ENCODE data around the gene CTTN.

Gene CTTN

DNA sequence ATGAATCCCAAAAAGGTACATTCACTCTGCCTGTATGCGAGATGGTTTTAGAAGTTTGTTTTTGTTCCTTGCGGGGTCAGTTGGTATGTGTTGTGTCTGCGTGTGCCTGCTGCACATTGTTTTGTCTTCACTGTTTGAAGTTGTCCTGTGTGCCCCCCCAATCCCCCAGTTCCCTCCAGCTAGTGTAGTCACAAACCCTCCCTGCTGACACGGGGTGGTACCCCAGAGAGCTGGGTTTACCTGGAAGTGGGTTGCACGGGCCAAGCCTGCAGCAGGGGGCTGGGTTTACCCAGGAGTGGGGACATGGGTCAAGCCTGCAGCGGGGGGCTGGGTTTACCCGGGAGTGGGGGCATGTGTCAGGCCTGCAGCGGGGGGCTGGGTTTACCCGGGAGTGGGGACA is 22.2 kb downstream of the CTTN start:
- TF ChIP-seq GATA1 (IDR thresholded peaks at IDR 0.05; ENCODE audit: low read depth, low read length), result no peak
- no peak for DNase-seq

GRCh38 chr11:70421123-70421522 is 22.8 kb downstream of the CTTN start:
- peak in 1 of 2 experiments; percentile 12 for DNase-seq

GRCh38 chr11:70422692-70423522 is 24.6 kb downstream of the CTTN start:
- no peak for DNase-seq
- TF ChIP-seq GATA1 (IDR thresholded peaks at IDR 0.05; ENCODE audit: low read depth, low read length) (no peak), POLR2A (IDR thresholded peaks at IDR 0.05; ENCODE audit: low read length) (no peak)

More at GRCh38 chr11:70421123-70421522, 22.8 kb downstream of the CTTN start:
- TF ChIP-seq GATA1 (IDR thresholded peaks at IDR 0.05; ENCODE audit: low read depth, low read length), result no peak
- TF ChIP-seq POLR2A (IDR thresholded peaks at IDR 0.05; ENCODE audit: low read length), result no peak

GRCh38 chr11:70423523-70424505 is 25.5 kb downstream of the CTTN start:
- no peak for TF ChIP-seq POLR2A (IDR thresholded peaks at IDR 0.05; ENCODE audit: low read length)
- no peak for TF ChIP-seq GATA1 (IDR thresholded peaks at IDR 0.05; ENCODE audit: low read depth, low read length)
- DNase-seq, result peak; percentile 51 to 67

DNA sequence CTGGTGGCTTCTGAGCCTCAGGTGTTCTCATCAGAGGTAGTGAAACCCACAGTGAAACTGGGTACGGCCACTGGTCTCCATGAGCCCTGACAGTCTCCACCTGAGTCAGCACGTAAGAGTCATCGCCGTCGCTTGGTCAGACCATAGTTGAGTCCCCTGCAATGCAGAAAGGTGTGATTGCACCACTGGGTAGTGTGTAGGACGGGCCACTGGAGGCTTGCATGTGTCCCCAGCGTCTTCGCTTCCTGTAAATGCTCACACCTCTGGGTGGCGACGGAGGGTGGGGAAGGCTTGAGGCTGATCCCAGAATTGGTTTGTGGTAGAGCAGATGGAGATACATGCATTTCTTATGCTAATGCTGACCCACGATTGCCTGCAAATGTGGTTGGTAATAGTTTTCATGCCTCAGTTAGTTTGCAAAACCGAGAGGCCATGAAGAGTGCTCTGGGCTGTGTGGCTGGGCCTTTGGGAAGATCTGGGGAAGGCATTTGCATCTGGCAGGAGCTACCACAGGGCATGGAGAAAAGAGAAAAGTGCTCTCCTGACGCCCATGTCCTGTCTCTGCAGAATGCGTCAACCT is 26.5 kb downstream of the CTTN start:
- TF ChIP-seq POLR2A (IDR thresholded peaks at IDR 0.05; ENCODE audit: low read length) (no peak), GATA1 (IDR thresholded peaks at IDR 0.05; ENCODE audit: low read depth, low read length) (no peak)
- DNase-seq, result no peak

DNA sequence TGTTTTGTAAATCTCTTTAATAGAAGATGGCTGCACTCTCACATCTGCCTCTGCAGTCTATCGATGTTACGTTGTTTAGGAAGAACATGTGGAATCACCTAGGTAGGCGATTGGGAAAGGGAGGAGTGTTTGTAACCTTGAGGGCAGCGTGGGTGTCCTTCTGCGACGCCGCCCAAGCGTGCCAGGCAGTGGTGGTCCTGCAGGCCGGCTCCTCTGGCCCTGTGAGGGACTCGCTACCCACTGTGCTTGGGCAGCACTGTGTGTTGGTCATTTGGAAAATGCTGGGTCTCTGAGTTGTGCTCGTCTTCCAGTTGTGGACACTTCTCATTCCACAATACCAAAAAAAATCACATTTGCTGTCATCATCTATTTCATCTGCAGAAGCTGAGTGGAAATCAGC is 29.1 kb downstream of the CTTN start:
- TF ChIP-seq POLR2A (IDR thresholded peaks at IDR 0.05; ENCODE audit: low read length), result no peak
- TF ChIP-seq GATA1 (IDR thresholded peaks at IDR 0.05; ENCODE audit: low read depth, low read length), result no peak
- no peak for DNase-seq

GRCh38 chr11:70428701-70429427 is 30.5 kb downstream of the CTTN start:
- TF ChIP-seq GATA1 (IDR thresholded peaks at IDR 0.05; ENCODE audit: low read depth, low read length) (no peak), POLR2A (IDR thresholded peaks at IDR 0.05; ENCODE audit: low read length) (no peak)
- DNase-seq, result no peak

DNA sequence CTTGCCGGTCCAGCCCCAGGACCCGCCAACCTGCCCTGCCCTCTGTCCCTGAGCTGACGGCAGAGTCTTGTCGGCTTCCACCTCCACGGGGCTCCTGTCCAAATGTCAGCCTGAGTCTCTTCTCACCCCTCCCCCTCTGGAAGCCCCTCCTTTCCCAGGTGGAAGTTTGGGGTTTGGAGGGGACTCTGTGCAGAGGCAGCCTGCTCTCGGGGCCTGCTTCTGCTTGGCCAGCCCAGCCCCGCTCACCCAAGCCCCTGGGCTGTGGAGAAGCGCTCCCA is 31.0 kb downstream of the CTTN start:
- TF ChIP-seq POLR2A (IDR thresholded peaks at IDR 0.05; ENCODE audit: low read length), result no peak
- TF ChIP-seq GATA1 (IDR thresholded peaks at IDR 0.05; ENCODE audit: low read depth, low read length), result no peak
- DNase-seq, result no peak

- TF ChIP-seq POLR2A (IDR thresholded peaks at IDR 0.05; ENCODE audit: low read length) (no peak), GATA1 (IDR thresholded peaks at IDR 0.05; ENCODE audit: low read depth, low read length) (no peak)
- DNase-seq, result no peak
Observed at GRCh38 chr11:70429724-70430521, 31.6 kb downstream of the CTTN start.

GRCh38 chr11:70430671-70431574 is 32.6 kb downstream of the CTTN start:
- no peak for DNase-seq
- TF ChIP-seq POLR2A (IDR thresholded peaks at IDR 0.05; ENCODE audit: low read length) (no peak), GATA1 (IDR thresholded peaks at IDR 0.05; ENCODE audit: low read depth, low read length) (no peak)

DNA sequence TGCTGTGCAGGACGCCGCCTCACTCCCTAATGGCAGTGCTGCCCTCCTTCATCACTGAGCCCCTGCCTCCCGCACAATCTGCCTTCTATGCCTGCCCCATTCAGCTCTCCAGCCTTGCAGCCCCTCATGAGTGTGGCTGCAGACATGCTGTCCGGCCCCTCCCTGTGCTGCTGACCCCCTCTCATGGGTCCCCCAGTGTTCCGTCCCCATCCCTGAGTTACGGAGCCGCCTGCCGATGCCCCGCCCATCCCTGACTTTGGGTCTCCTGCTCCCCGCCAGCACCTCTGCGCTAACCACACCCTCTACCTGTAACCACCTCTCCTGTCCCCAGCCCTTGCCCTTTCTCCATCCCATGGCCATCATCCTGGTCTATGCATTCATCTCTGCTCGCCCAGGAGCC is 33.3 kb downstream of the CTTN start:
- TF ChIP-seq GATA1 (IDR thresholded peaks at IDR 0.05; ENCODE audit: low read depth, low read length) (no peak), POLR2A (IDR thresholded peaks at IDR 0.05; ENCODE audit: low read length) (no peak)
- DNase-seq, result no peak

DNA sequence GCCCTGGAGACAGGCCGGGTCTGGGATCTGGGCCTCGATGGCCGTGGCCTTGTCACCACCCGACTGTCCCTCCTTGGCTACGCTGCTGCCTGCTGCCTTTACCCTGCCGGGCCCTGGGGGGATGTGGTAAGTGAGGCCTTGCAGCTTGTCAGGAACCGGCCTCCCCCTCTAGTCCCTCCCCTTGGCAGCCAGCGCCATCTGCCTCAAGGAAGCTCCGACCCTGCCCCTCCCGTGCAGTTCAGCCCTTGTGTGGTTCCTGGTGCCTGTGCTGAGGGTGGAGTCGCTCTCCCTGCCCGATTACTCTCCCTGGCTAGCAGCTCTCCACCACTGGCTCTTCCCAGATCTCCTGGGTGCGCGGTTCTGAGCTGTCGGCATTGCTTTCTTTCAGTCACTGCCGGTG is 33.7 kb downstream of the CTTN start:
- DNase-seq, result no peak

More for the DNA sequence above, 33.7 kb downstream of the CTTN start:
- no peak for TF ChIP-seq GATA1 (IDR thresholded peaks at IDR 0.05; ENCODE audit: low read depth, low read length)
- no peak for TF ChIP-seq POLR2A (IDR thresholded peaks at IDR 0.05; ENCODE audit: low read length)
